Endometrial microvascular endothelial cells (primary cell): ENCODE data around the gene MAD1L1. TPM values are rescaled to one million over a fixed set of nuclear protein-coding genes. Genes with fewer than 3 reads are reported as not detected.

Experiments
- in situ Hi-C: cut with HindIII; loops from 2 replicates; pipeline ENCODE4 v1.10.0; 2017; ENCODE audit warnings: low sequenced_read_pairs, low pct_unique_long_range_greater_than_20kb; ENCODE audit errors: inconsistent ontology term
- total RNA-seq: library from RNA; depleted of rRNA; stranded (reverse); fragments of >200 nt; gene quantifications from one replicate; pipeline ENCODE4 v1.2.3, GENCODE V29; 2015; ENCODE audit errors: inconsistent ontology term

Gene MAD1L1
- total RNA-seq, 1 donor from 2014 or later: 44.7 TPM

- in situ Hi-C loops: no loop called here
Measured at GRCh38 chr7:1804310-1804709, 428.4 kb downstream of the MAD1L1 start.

- in situ Hi-C loops: no loop called here
Measured at GRCh38 chr7:1802899-1803298, 429.8 kb downstream of the MAD1L1 start.

GRCh38 chr7:1800902-1801301 is 431.8 kb downstream of the MAD1L1 start:
- in situ Hi-C loops: no loop called here

GRCh38 chr7:1798191-1798590 is 434.6 kb downstream of the MAD1L1 start:
- in situ Hi-C loops: no loop called here

- in situ Hi-C loops: no loop called here
Measured at GRCh38 chr7:1794888-1795542, 437.7 kb downstream of the MAD1L1 start.

GRCh38 chr7:1787681-1788235 is 445.0 kb downstream of the MAD1L1 start:
- in situ Hi-C loops: no loop called here

- in situ Hi-C loops: no loop called here
Measured at GRCh38 chr7:1787241-1787640, 445.5 kb downstream of the MAD1L1 start.

GRCh38 chr7:1785839-1786238 is 446.9 kb downstream of the MAD1L1 start:
- in situ Hi-C loops: no loop called here

GRCh38 chr7:1781369-1781768 is 451.4 kb downstream of the MAD1L1 start:
- in situ Hi-C loops: no loop called here

- in situ Hi-C loops: no loop called here
Measured at GRCh38 chr7:1779445-1779844, 453.3 kb downstream of the MAD1L1 start.

- in situ Hi-C loops: no loop called here
Measured at GRCh38 chr7:1777122-1777521, 455.6 kb downstream of the MAD1L1 start.

GRCh38 chr7:1775389-1775788 is 457.4 kb downstream of the MAD1L1 start:
- in situ Hi-C loops: no loop called here

- in situ Hi-C loops: no loop called here
Measured at GRCh38 chr7:1770331-1770730, 462.4 kb downstream of the MAD1L1 start.

GRCh38 chr7:1769286-1770200 is 463.2 kb downstream of the MAD1L1 start:
- in situ Hi-C loops: no loop called here

- in situ Hi-C loops: no loop called here
Measured at GRCh38 chr7:1768832-1769231, 463.9 kb downstream of the MAD1L1 start.

GRCh38 chr7:1767524-1767923 is 465.2 kb downstream of the MAD1L1 start:
- in situ Hi-C loops: no loop called here
